Colonic mucosa (tissue), 4 donors: ENCODE results near the gene CHTF8. TPM values are rescaled to one million over a fixed set of nuclear protein-coding genes. Genes with fewer than 3 reads are reported as not detected.
"Not testable (repeated sequence)": the region's sequence is repeated elsewhere in the genome, so short reads cannot be mapped to it uniquely, and the experiment has no call there.

ENCODE experiments used
- DNase-seq: peaks from one replicate; pipeline ENCODE4 v3.0.0-alpha.2; 2020
- H3K27ac ChIP-seq: fragments of 200-600 bp; one replicate; pipeline ENCODE4 v1.8.0; 2021
- H3K27me3 ChIP-seq: fragments of 200-600 bp; one replicate; pipeline ENCODE4 v1.8.0; 2021
- H3K36me3 ChIP-seq: fragments of 200-600 bp; one replicate; pipeline ENCODE4 v1.8.0; 2021
- H3K4me1 ChIP-seq: fragments of 200-600 bp; one replicate; pipeline ENCODE4 v1.8.0; 2021; ENCODE audit warnings: mild to moderate bottlenecking
- H3K4me3 ChIP-seq: fragments of 200-600 bp; one replicate; pipeline ENCODE4 v1.8.0; 2021
- H3K9ac ChIP-seq, 2 donors: one replicate each; pipeline ENCODE4 v1.7.0; 2013; ENCODE audit warnings: control low read depth in 2 of 2, low read depth in 2 of 2, low read length in 2 of 2
- H3K9me3 ChIP-seq: fragments of 200-600 bp; one replicate; pipeline ENCODE4 v1.8.0; 2021
- intact Hi-C: fragments of 100-400 bp; cut with DNase I; formaldehyde crosslinking; loops from one replicate; pipeline ENCODE4 v1.14.1; 2022
- total RNA-seq, 2 donors: library from RNA; stranded (reverse); fragmentation: NEBNext Ultra II Directional in 1 of 2; extraction: Animal tissue kit (Norgen Biotek cat#: 25700) in 1 of 2; gene quantifications; one replicate each; pipeline ENCODE4 v1.2.1, GENCODE V29; 2021
- TF ChIP-seq, protein P1 (sequence below): fragments of 200-600 bp; IDR thresholded peaks from one replicate; pipeline ENCODE4 v1.8.0; 2022; ENCODE audit warnings: antibody characterized with exemption, mild to moderate bottlenecking
- donor health status: healthy.
- donor health status: DM: no; HTN: no; CAD: no.
- donor health status: DM: no; HTN: no; CAD: no.

CHTF8 gene
- total RNA-seq, 2 donors from 2014 or later, result 82.9 to 143 TPM

- Histone ChIP-seq H3K27ac (no peak overlapping the region), H3K4me1 (no peaks in the 10 kb centered on the region), H3K36me3 (peaks cover 4% of the 10 kb centered on the region), H3K9ac (no peak overlapping the region), H3K9me3 (no peaks in the 10 kb centered on the region), H3K27me3 (no peaks in the 10 kb centered on the region), H3K4me3 (no peak overlapping the region)
- no peak for DNase-seq
- TF ChIP-seq, protein P1, sequence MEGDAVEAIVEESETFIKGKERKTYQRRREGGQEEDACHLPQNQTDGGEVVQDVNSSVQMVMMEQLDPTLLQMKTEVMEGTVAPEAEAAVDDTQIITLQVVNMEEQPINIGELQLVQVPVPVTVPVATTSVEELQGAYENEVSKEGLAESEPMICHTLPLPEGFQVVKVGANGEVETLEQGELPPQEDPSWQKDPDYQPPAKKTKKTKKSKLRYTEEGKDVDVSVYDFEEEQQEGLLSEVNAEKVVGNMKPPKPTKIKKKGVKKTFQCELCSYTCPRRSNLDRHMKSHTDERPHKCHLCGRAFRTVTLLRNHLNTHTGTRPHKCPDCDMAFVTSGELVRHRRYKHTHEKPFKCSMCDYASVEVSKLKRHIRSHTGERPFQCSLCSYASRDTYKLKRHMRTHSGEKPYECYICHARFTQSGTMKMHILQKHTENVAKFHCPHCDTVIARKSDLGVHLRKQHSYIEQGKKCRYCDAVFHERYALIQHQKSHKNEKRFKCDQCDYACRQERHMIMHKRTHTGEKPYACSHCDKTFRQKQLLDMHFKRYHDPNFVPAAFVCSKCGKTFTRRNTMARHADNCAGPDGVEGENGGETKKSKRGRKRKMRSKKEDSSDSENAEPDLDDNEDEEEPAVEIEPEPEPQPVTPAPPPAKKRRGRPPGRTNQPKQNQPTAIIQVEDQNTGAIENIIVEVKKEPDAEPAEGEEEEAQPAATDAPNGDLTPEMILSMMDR, result no peak
- intact Hi-C loops, result no loop called here
These were observed 33.2 kb upstream of the CHTF8 start for GRCh38 chr16:69165584-69165983.

- DNase-seq, result no peak
- Histone ChIP-seq H3K27me3 (no peaks in the 10 kb centered on the region), H3K4me3 (no peak overlapping the region), H3K27ac (no peak overlapping the region), H3K36me3 (peaks cover 4% of the 10 kb centered on the region), H3K4me1 (no peaks in the 10 kb centered on the region), H3K9me3 (no peaks in the 10 kb centered on the region), H3K9ac (no peak overlapping the region)
- intact Hi-C loops, result no loop called here
- TF ChIP-seq, protein P1, result no peak
These were observed 27.8 kb upstream of the CHTF8 start for GRCh38 chr16:69160192-69160591.

- TF ChIP-seq, protein P1, result no peak
- no peak overlapping the region for H3K4me3 ChIP-seq
- DNase-seq, result no peak
- H3K36me3 ChIP-seq, result peaks cover 4% of the 10 kb centered on the region
- H3K9me3 ChIP-seq, result no peaks in the 10 kb centered on the region
- intact Hi-C loops, result no loop called here
- H3K27me3 ChIP-seq, result no peaks in the 10 kb centered on the region
- no peak overlapping the region for H3K27ac ChIP-seq
- no peaks in the 10 kb centered on the region for H3K4me1 ChIP-seq
- no peak overlapping the region for H3K9ac ChIP-seq
These were observed 24.8 kb upstream of the CHTF8 start for GRCh38 chr16:69157196-69157595.

- no peaks in the 10 kb centered on the region for H3K9me3 ChIP-seq
- TF ChIP-seq, protein P1, result peak; percentile 79
- H3K4me3 ChIP-seq, result no peak overlapping the region
- H3K9ac ChIP-seq, result no peak overlapping the region
- DNase-seq, result peak; percentile 74
- H3K4me1 ChIP-seq, result no peaks in the 10 kb centered on the region
- H3K27ac ChIP-seq, result no peak overlapping the region
- no peaks in the 10 kb centered on the region for H3K27me3 ChIP-seq
- H3K36me3 ChIP-seq, result no peaks in the 10 kb centered on the region
- intact Hi-C loops, result loop anchor here (2.0 kb wide), 1 partner anchor 138 kb away; no protein-coding TSS in a partner anchor
These were observed 17.9 kb upstream of the CHTF8 start for GRCh38 chr16:69150146-69150865.

DNA sequence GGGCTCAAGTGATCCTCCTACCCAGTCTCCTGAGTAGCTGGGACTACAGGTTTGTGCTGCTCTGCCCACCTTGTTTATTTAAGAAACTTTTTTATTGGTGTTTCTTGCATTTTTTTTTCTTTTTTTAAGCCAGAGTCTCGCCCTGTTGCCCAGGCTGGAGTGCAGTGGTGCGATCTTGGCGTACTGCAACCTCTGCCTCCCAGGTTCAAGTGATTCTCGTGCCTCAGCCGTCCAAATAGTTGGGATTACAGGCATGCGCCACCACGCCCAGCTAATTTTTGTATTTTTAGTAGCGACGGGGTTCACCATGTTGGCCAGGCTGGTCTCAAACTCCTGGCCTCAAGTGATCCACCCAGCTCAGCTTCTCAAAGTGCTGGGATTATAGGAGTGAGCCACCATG lies 17.2 kb upstream of the CHTF8 start:
- intact Hi-C loops, result loop anchor here (2.0 kb wide), 1 partner anchor 139 kb away; no protein-coding TSS in a partner anchor
- DNase-seq, H3K36me3 ChIP-seq, H3K4me1 ChIP-seq, H3K27me3 ChIP-seq, H3K9ac ChIP-seq, H3K27ac ChIP-seq, H3K4me3 ChIP-seq, H3K9me3 ChIP-seq: not testable (repeated sequence)

- TF ChIP-seq, protein P1, result no peak
- Histone ChIP-seq H3K9ac (no peak overlapping the region), H3K9me3 (no peaks in the 10 kb centered on the region), H3K36me3 (no peaks in the 10 kb centered on the region), H3K27me3 (no peaks in the 10 kb centered on the region), H3K27ac (no peak overlapping the region), H3K4me1 (no peaks in the 10 kb centered on the region), H3K4me3 (no peak overlapping the region)
- no peak for DNase-seq
- intact Hi-C loops, result no loop called here
These were observed 13.3 kb upstream of the CHTF8 start for GRCh38 chr16:69145658-69146057.
